ENCODE results near the gene BFSP1.

BFSP1 gene

GRCh38 chr20:17524560-17524959 lies 6.6 kb downstream of the BFSP1 start:
- TF ChIP-seq CTCF (IDR thresholded peaks at IDR 0.05; ENCODE audit: low read depth, low read length), result no peak
- no peak for DNase-seq (ENCODE audit: low read depth in 2 of 2)
- no peak overlapping the region for H3K4me3 ChIP-seq (replicated peaks in 1 of 2; ENCODE audit: low read depth in 2 of 2, low read length in 2 of 2)

GRCh38 chr20:17523326-17523725 lies 7.9 kb downstream of the BFSP1 start:
- no peak for DNase-seq (ENCODE audit: low read depth in 2 of 2)
- no peak overlapping the region for H3K4me3 ChIP-seq (replicated peaks in 1 of 2; ENCODE audit: low read depth in 2 of 2, low read length in 2 of 2)
- no peak for TF ChIP-seq CTCF (IDR thresholded peaks at IDR 0.05; ENCODE audit: low read depth, low read length)

GRCh38 chr20:17522528-17522927 lies 8.7 kb downstream of the BFSP1 start:
- TF ChIP-seq CTCF (IDR thresholded peaks at IDR 0.05; ENCODE audit: low read depth, low read length), result no peak
- H3K4me3 ChIP-seq (replicated peaks in 1 of 2; ENCODE audit: low read depth in 2 of 2, low read length in 2 of 2), result no peak overlapping the region
- no peak for DNase-seq (ENCODE audit: low read depth in 2 of 2)

- TF ChIP-seq CTCF (IDR thresholded peaks at IDR 0.05; ENCODE audit: low read depth, low read length), result no peak
- peak in 1 of 2 donors; percentile 41 for DNase-seq (ENCODE audit: low read depth in 2 of 2)
- no peak overlapping the region for H3K4me3 ChIP-seq (replicated peaks in 1 of 2; ENCODE audit: low read depth in 2 of 2, low read length in 2 of 2)
These were observed 10.6 kb downstream of the BFSP1 start for GRCh38 chr20:17520583-17520982.

GRCh38 chr20:17519606-17520285 lies 11.4 kb downstream of the BFSP1 start:
- no peak for DNase-seq (ENCODE audit: low read depth in 2 of 2)
- TF ChIP-seq CTCF (IDR thresholded peaks at IDR 0.05; ENCODE audit: low read depth, low read length), result no peak
- H3K4me3 ChIP-seq (replicated peaks in 1 of 2; ENCODE audit: low read depth in 2 of 2, low read length in 2 of 2), result no peak overlapping the region

- no peak for DNase-seq (ENCODE audit: low read depth in 2 of 2)
- no peak overlapping the region for H3K4me3 ChIP-seq (replicated peaks in 1 of 2; ENCODE audit: low read depth in 2 of 2, low read length in 2 of 2)
- no peak for TF ChIP-seq CTCF (IDR thresholded peaks at IDR 0.05; ENCODE audit: low read depth, low read length)
These were observed 12.7 kb downstream of the BFSP1 start for GRCh38 chr20:17518339-17519052.
